GM12891 (cell line): Measurements from ENCODE around the gene ZNF830. TPM values are rescaled to one million over a fixed set of nuclear protein-coding genes. Genes with fewer than 3 reads are reported as not detected.
"Not testable (repeated sequence)": the region's sequence is repeated elsewhere in the genome, so short reads cannot be mapped to it uniquely, and the experiment has no call there.

ENCODE experiments used
- DNase-seq: peaks from one replicate; pipeline ENCODE4 v3.0.0; 2011; ENCODE audit warnings: low spot score; ENCODE audit not compliant: insufficient read length
- FAIRE-seq: peaks from 2 replicates; lab custom pipeline; 2011; peaks lifted over from hg19 to GRCh38; lab: Jason Lieb, UNC
- PAX5 ChIP-seq: IDR thresholded peaks from 2 replicates; pipeline ENCODE4 v1.6.1; 2011; ENCODE audit warnings: low read length, moderate library complexity, mild to moderate bottlenecking; ENCODE audit not compliant: insufficient read depth, severe bottlenecking
- POLR2A ChIP-seq: IDR thresholded peaks from 2 replicates; pipeline ENCODE4 v1.6.1; 2011; ENCODE audit warnings: low read depth, low read length, control low read depth
- POLR2AphosphoS5 ChIP-seq: IDR thresholded peaks from 2 replicates; pipeline ENCODE4 v1.6.1; 2011; ENCODE audit warnings: low read depth, low read length, control low read depth
- POU2F2 ChIP-seq: IDR thresholded peaks from 2 replicates; pipeline ENCODE4 v1.6.1; 2011; ENCODE audit warnings: low read depth, mild to moderate bottlenecking, control low read depth, low read length, moderate library complexity
- SPI1 ChIP-seq: IDR thresholded peaks from 2 replicates; pipeline ENCODE4 v1.6.1; 2011; ENCODE audit warnings: low read depth, low read length, control low read depth
- TAF1 ChIP-seq: IDR thresholded peaks from 2 replicates; pipeline ENCODE4 v1.6.1; 2011; ENCODE audit warnings: low read depth, low read length, control low read depth
- polyA plus RNA-seq: library from polyadenylated mRNA; unstranded; fragments of >200 nt; gene quantifications from one replicate; pipeline ENCODE4 v1.2.1, GENCODE V29; 2012; ENCODE audit warnings: low read depth, missing spikeins, inconsistent platforms; ENCODE audit not compliant: missing spikeins

ZNF830 gene
- polyA plus RNA-seq, result 7.4 TPM

GRCh38 chr17:34961093-34961911 is at the start of gene ZNF830, which contains the start of gene CCT6B:
ZNF830 (plus strand) TSS chr17:34961540; CDS start chr17:34961567, 27 bp downstream.
CCT6B (minus strand) TSS chr17:34961460; CDS start chr17:34961393, 67 bp downstream.
- peak; percentile 96 for TF ChIP-seq POLR2AphosphoS5
- peak; percentile 96 for TF ChIP-seq POLR2A
- peak; percentile 93 for TF ChIP-seq TAF1
- no peak for TF ChIP-seq PAX5
- peak; percentile 87; the same call in 1 of the 2 replicates for TF ChIP-seq POU2F2
- TF ChIP-seq SPI1, result 0 out of 2 replicates have a peak, but pooled peaks have one; percentile 4
- FAIRE-seq (peak; percentile 96), DNase-seq (peak; percentile 73)

- FAIRE-seq, result no peak
- TF ChIP-seq POLR2AphosphoS5 (no peak), POU2F2 (no peak), TAF1 (no peak), PAX5 (no peak), SPI1 (no peak), POLR2A (no peak)
- DNase-seq, result no peak
Observed at GRCh38 chr17:34913001-34913400, 48.3 kb upstream of the ZNF830 start.

- FAIRE-seq (no peak), DNase-seq (no peak)
- TF ChIP-seq POLR2AphosphoS5, result no peak
- TF ChIP-seq PAX5, result no peak
- no peak for TF ChIP-seq TAF1
- TF ChIP-seq SPI1, result no peak
- TF ChIP-seq POLR2A, result no peak
Observed at GRCh38 chr17:34916120-34916519, 45.2 kb upstream of the ZNF830 start.

GRCh38 chr17:34917381-34917780 is 44.0 kb upstream of the ZNF830 start:
- DNase-seq (no peak), FAIRE-seq (no peak)
- no peak for TF ChIP-seq POLR2AphosphoS5
- no peak for TF ChIP-seq TAF1
- no peak for TF ChIP-seq POU2F2
- TF ChIP-seq PAX5, result no peak
- no peak for TF ChIP-seq POLR2A
- TF ChIP-seq SPI1, result no peak

- no peak for TF ChIP-seq TAF1
- TF ChIP-seq PAX5, result no peak
- no peak for TF ChIP-seq POLR2AphosphoS5
- TF ChIP-seq POU2F2, result no peak
- TF ChIP-seq POLR2A, result no peak
- no peak for TF ChIP-seq SPI1
Observed at GRCh38 chr17:34920676-34921075, 40.7 kb upstream of the ZNF830 start.

GRCh38 chr17:34926661-34927060 is 34.7 kb upstream of the ZNF830 start:
- TF ChIP-seq POLR2A (no peak), TAF1 (no peak), POLR2AphosphoS5 (no peak), SPI1 (no peak), PAX5 (no peak), POU2F2 (no peak)
- no peak for FAIRE-seq
- DNase-seq, result no peak

More at GRCh38 chr17:34920676-34921075, 40.7 kb upstream of the ZNF830 start:
- DNase-seq (no peak), FAIRE-seq (no peak)

- DNase-seq (no peak), FAIRE-seq (no peak)
Observed at GRCh38 chr17:34930283-34930682, 31.1 kb upstream of the ZNF830 start.

GRCh38 chr17:34950780-34951179 is 10.6 kb upstream of the ZNF830 start:
- not testable (repeated sequence) for FAIRE-seq, DNase-seq

More at GRCh38 chr17:34930283-34930682, 31.1 kb upstream of the ZNF830 start:
- TF ChIP-seq TAF1 (no peak), POLR2A (no peak), POLR2AphosphoS5 (no peak), POU2F2 (no peak), PAX5 (no peak), SPI1 (no peak)

- TF ChIP-seq SPI1 (no peak), POU2F2 (no peak), POLR2A (no peak), TAF1 (no peak), POLR2AphosphoS5 (no peak), PAX5 (no peak)
- DNase-seq (no peak), FAIRE-seq (no peak)
Observed at GRCh38 chr17:34958438-34958837, 2.9 kb upstream of the ZNF830 start.

GRCh38 chr17:34974179-34974578 is 12.8 kb downstream of the ZNF830 start:
- DNase-seq (no peak), FAIRE-seq (no peak)
- TF ChIP-seq PAX5 (no peak), TAF1 (no peak), POU2F2 (no peak), SPI1 (no peak), POLR2A (no peak), POLR2AphosphoS5 (no peak)
